H1 (cell line): ENCODE results near the gene GANC.

ENCODE experiments used
- CTCF ChIP-seq, 3 experiments: IDR thresholded peaks; 1 replicate in 2 of 3; 2 replicates in 1 of 3; pipeline versions ENCODE4 v1.5.1 to v1.6.1; 2011; ENCODE audit warnings: low read length in 3 of 3, mild to moderate bottlenecking in 3 of 3, inconsistent platforms in 2 of 3, low read depth in 1 of 3, moderate library complexity in 1 of 3; ENCODE audit not compliant: insufficient read depth in 1 of 3; ENCODE audit errors: control extremely low read depth in 1 of 3
- HDAC2 ChIP-seq, 2 experiments: fragments of 300-600 bp in 1 of 2; sonication (generic) in 1 of 2; IDR thresholded peaks; 2 replicates each; pipeline ENCODE4 v1.6.1; 2011 to 2012; ENCODE audit warnings: low read depth in 2 of 2, low read length in 2 of 2, mild to moderate bottlenecking in 2 of 2, moderate library complexity in 2 of 2, borderline replicate concordance in 1 of 2, inconsistent platforms in 1 of 2
- POLR2A ChIP-seq, 2 experiments: IDR thresholded peaks; 1 replicate in 1 of 2; 2 replicates in 1 of 2; pipeline ENCODE4 v1.6.1; 2011; ENCODE audit warnings: low read depth in 2 of 2, low read length in 2 of 2, mild to moderate bottlenecking in 2 of 2; ENCODE audit errors: control extremely low read depth in 1 of 2

DNA sequence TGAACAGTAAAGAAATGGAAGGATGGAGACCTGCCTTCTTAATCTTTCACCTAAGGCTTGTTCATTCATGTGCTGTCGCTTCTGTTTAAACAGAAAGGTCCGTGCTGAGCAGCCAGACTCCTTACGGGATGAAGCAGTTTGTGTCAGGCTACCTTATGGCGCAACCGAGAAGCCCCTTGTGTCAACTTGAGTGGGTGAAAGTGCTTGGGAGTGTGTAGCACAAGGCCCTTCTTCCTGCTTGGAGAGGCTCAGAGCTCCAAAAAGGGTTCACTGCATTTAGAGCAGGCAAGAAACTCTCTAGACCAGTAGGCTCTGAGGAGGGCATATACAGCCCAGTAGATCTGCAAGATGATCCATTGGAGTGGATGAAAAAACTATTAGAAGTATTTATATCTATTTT is 102.3 kb downstream of the GANC start:
- no peak for TF ChIP-seq CTCF (IDR thresholded peaks at IDR 0.05; ENCODE audit: control extremely low read depth in 1 of 3, insufficient read depth in 1 of 3, low read depth in 1 of 3, low read length in 3 of 3)
- no peak for TF ChIP-seq HDAC2 (IDR thresholded peaks at IDR 0.05; ENCODE audit: borderline replicate concordance in 1 of 2, low read depth in 2 of 2, low read length in 2 of 2)
- no peak for TF ChIP-seq POLR2A (IDR thresholded peaks at IDR 0.05; ENCODE audit: control extremely low read depth in 1 of 2, low read depth in 2 of 2, low read length in 2 of 2)
